NCI-H2081 treated with DMSO at 0.1 percent for 48 hours (cell line): ENCODE measurements around the gene PSME3IP1.

Source experiments
- DNase-seq: peaks from one replicate; lab custom pipeline; 2025; lab: John Stamatoyannopoulos, UW

The PSME3IP1 gene

DNA sequence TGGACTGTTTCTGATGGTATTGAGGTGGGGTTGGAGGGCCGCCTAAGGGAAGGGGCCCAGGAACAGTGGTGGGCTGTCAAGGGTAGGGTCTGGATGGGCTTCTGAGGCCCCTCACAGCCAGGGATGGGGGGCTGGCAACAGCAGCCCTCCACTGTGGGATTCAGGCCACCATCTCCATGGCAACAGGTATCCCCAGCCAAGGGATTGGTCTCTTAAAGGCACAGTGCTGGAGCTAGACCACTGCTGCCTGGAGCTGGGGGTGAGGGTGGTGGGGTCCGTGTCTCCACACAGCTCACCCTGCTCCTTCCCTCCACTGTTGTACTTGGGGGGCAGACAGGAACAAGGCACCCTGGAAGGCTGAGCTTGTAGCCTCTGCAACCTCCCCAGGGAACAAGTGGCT, 41.8 kb downstream of the PSME3IP1 start:
- DNase-seq = no peak

DNA sequence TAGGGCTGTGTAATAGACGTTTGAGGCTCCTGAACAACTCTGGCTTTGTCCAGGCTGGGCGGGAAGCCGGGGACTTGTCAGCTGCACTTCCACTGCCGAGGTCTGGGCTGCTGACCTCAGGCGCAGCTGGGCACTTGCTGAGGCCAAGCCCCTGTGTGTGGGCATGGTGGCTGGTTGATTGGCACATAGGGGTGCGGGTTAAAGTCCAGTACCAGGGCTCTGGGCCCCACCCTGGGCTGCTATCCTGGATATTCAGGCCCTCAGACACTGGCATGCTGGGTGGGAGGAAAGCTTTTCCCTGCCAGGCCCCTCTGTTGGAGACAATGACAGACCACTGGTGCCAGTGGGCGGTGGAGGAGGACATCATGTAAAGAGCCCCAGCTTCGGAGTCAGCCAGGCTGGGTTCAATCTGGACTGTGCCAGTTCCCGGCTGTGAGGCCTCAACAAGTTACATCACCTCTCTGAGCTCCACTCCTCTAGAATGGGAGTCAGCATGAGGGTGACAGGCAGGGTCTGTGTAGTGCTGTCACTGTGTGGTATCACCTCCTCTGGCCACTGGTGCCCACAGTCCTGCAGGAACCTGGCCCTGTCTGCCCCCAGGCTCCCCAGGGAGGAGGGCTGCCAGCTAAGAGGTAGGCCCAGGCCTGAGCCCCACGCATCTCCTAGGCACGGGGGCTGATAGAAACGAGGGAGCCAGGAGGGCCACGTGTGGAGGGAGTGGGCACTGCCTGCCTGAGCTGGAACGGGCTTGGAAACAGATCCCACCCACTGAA, 42.5 kb downstream of the PSME3IP1 start:
- no peak for DNase-seq

DNA sequence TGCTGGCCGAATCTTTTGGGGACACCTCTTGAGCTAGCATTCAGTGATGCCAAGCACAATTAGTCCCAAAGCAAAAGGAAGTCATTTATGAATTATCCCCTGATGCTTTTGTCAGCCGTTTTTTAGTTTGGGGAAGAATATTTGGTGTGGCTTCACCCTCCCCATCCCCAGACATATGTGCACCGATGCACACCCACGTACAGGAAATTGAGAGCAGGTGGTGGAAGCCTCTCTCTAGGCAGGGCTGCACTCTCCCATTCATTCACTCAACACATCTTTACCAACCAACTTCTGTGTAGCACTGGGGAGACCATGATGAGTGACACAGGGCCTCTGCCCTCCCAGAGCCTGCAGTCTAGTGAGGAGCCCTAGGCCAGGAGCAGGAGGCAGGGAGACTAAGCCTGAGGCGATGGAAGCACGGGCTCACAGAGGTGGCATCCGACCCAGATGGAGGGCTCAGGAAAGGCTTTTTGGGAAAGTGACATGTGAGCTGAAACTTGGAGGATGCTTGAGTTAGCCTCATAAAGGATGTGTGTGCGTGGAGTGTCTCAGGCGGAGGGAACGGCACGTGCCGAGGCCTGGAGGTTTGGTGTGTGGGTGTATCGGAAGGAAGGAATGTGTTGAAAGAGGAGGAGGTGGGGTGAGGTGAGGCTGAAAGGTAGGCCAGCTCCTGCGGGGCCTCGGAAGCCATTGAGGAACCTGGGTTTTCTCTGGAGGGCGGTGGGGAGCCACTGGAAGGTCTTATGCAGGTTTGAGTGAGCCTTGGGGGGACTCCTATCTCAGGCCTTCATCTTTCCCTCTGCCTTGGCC, 43.8 kb downstream of the PSME3IP1 start:
- no peak for DNase-seq

DNA sequence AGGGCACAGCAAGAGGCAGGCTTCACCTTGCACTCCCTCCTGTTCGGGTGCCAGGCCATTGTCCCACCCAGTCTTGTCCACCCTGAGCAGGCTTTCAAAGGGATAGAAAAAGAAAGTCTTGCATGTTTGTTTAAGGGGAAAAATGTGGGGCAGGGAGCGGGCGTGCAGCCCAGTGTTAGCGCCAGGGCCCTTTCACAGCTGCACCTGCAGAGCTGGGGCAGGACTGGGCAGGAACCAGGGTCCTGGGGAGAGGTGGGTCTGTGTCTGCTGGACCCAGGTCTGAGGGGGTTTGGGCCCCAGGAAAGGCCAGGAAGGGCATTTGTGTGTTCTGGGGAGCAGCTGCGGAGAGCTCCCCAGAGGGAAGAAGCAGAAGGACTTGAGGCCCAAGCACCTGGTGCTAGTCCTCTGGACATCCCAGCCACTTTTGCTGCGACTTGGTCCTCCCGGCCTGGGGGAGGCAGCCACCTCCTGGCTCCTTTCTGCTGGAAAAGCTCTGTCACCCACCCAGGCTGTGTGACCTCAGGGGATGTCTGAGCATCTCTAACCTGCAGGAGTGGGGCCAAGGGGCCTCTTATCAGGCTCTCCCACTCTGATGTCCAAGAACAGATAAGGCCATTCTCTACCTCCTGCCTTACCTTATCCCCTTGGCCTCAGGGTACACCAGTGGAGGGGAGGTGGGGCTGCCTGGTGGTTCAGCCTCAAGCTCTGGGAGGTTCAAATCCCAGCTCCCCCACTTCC, 44.7 kb downstream of the PSME3IP1 start:
- DNase-seq = no peak

DNA sequence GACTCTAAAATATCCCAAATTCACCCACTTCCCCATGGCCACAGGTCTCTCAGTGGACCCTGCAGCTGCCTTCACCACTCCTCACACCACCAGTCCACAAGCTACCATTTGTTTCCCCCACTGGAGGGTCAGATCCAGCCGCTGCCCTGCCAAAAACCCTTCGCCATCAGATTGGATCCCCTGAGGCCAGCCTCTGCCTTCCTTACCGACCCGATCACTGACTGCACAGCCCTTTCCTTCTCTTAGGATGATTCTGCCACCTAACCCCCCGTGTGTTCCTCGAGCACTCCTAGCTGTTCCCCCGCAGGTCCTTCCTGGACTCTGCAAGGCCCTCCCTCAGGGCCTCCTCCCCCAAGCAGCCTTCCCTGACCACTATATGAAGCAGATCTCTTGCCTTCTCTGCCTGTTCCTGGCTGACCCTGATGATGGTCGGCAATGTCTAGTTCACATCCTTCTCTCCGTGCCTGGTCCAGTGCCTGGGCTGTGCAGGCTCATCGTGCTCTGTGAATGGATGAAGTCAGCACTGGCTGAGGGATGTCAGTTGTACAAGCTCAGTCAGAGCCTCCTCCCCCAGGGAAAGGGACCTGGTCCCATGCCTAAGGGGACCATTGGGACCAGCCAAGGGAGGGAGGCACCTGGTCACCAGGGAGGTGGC, 47.4 kb downstream of the PSME3IP1 start:
- DNase-seq = no peak

DNA sequence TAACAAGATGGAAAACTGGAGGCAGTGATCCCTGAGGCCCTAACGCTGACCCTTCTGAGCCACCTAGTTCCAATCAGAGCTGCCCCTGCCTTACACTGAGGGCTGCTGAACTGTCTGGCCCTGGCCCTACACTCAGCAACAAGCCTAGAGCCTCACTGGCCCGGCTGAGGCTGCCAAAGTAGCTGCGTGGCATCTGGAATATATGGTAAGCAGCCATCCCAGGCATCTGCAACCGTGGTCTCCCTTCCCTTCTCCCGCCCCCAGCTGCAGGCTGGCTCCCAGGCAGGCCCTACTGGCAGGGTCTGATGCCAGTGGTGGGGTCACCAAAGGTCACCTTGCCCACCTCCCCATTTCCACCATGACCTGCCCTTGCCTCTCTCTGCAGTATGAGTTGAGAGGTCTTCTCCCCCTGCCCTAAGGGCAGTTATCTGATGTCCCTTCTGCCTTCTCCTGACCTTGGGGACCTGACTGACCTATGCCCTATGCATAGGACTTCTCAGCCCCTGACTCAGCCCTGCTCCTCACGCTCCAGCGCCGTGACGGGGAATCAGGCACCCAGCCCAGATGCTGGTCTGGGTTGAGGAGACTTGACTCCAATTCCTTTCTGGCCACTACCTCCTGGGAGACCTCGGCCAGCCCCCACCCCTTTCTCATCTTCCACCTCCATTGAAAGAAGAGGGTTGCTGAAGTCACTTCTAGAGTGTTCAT, 48.1 kb downstream of the PSME3IP1 start:
- no peak for DNase-seq

DNA sequence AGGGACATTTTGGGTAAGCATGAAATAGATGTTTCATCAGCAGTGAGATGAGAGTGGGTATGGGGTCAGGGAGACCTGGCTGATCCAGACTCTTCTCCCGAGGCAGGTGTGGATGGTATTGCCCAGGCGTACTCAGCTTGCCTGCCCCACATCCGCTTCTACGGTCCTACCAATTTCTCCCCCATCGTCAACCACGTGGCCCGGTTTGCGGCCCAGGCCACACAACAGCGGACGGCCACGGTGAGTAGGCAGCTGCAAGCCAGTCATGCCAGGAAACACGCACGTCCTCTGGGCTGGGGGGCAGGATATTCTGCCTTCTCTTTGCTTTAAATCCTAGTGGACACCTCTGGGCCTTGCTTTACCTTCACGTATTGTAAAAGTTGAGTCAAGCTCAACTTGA, 48.8 kb downstream of the PSME3IP1 start:
- DNase-seq = no peak

GRCh38 chr16:57134982-57135381, 50.9 kb downstream of the PSME3IP1 start:
- DNase-seq = no peak

DNA sequence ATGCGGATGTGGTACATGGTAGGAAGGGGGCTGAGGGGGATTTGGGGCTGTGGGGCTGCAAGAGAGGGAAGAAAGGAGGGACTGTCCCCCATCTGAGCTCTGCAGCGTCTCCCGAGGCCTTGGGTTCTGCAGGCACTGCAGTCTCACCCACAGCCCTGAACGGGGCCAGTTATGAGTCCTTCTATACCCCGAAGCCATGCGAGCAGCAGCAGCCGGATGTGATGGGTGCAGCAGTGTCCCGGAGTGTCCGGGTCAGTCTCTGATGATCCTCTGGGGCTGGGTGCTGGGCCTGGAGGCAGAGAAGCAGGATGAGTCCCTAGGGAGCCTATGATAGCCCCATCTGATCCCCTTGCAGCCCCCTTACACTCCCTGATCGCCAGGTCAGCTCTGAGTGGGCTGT, 52.0 kb downstream of the PSME3IP1 start:
- no peak for DNase-seq

GRCh38 chr16:57133031-57133430, 52.8 kb downstream of the PSME3IP1 start:
- DNase-seq = no peak

DNA sequence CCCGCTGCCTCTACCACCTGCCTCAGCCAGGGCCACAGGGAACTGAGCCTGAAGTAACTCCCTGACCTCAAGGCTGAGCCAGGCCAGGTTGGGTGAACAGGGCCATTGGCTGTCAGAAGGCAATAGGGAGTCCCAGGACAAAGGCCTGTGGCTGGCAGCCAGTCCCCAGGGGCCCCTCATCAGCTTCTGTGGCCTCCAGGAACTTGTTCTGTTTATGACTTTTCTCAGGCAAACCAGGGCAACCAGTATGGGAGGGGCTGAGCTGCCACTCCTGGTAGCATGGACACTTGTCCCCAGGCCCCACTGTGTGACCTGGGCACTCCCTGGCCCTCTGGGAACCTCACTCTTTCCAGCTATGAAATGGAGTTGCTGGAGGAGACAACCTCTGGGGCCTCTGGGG, 53.4 kb downstream of the PSME3IP1 start:
- no peak for DNase-seq

DNA sequence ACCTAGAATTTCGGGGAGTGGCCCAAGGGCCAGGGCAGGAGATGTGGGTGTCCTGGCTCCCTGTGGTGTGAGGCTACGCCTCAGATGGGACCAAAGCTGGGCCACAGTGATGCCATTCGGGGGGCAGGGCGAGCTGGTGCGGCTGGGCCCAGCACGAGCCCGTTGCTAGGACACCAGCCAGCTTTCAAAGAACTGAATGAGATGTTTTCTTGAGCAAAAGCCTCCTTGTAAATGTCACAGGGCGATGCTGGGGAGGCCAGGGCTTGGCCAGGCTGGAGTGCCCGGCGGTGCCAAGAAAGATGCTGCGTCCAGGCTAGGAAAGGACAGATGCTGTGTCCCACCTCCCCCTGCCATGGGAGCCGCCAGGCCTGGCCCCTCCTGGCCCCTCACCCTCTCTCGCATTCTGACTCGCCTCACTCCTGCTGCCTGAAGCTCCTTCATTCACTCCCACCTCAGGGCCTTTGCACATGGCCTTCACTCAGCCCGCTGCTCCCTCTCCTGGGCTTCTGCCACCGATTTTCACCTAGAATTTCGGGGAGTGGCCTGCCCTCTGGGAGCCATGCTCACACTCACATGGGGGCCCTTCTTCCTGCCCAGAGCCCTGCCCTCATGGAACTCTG, 54.4 kb downstream of the PSME3IP1 start:
- DNase-seq = no peak

- DNase-seq = no peak
Observed at GRCh38 chr16:57130950-57131321, 54.9 kb downstream of the PSME3IP1 start.

GRCh38 chr16:57128771-57129389, 57.0 kb downstream of the PSME3IP1 start:
- no peak for DNase-seq

DNA sequence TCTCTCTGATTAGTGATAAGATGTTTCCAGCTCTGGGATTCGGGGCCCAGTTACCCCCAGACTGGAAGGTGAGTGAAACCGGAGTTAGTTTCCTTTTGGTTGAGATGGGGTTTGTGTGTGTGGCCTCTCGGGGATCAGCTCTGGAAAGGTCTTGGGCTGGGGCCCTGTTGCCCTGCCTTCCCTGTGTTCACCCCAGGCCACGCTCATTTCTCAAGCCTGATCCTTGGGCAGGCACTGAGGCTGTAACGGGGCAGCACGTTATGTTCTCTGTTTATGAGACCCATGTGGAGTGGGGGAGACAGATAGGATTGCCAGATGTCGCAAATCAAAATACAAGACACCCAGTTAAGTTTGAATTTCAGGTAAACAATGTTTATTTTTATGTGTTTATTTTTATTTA, 58.0 kb downstream of the PSME3IP1 start:
- no peak for DNase-seq

GRCh38 chr16:57127037-57127763, 58.6 kb downstream of the PSME3IP1 start:
- no peak for DNase-seq

- no peak for DNase-seq
Observed at GRCh38 chr16:57126411-57126810, 59.4 kb downstream of the PSME3IP1 start.

DNA sequence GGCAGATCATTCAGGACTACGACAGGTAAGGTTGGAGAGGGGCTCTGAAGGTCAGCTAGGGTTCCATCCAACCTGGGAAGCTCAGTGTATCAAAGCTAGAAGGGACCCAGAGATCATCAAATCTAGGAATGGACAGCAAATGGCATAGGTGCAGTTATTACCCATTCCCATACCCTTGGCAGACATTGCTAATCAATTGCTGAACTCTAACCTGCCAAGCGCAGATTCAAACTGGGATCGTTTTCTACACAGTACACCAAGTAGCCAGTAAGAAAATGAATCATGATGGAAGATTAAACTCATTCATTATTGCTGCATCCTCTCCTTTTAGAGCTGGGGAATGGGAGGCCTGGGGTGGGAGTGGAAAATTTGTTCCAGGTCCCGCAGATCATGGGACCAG, 59.9 kb downstream of the PSME3IP1 start:
- DNase-seq = no peak

GRCh38 chr16:57125376-57125775, 60.5 kb downstream of the PSME3IP1 start:
- no peak for DNase-seq
